ENCODE results near the gene PANK2. TPM values are rescaled to one million over a fixed set of nuclear protein-coding genes. Genes with fewer than 3 reads are reported as not detected.
A peak's percentile ranks its signal among the peaks of the same experiment; 100 is the strongest.
"Not testable (repeated sequence)": the region's sequence is repeated elsewhere in the genome, so short reads cannot be mapped to it uniquely, and the experiment has no call there.

PANK2 gene
- total RNA-seq, 1 donor from 2014 or later = 59.3 TPM

DNA sequence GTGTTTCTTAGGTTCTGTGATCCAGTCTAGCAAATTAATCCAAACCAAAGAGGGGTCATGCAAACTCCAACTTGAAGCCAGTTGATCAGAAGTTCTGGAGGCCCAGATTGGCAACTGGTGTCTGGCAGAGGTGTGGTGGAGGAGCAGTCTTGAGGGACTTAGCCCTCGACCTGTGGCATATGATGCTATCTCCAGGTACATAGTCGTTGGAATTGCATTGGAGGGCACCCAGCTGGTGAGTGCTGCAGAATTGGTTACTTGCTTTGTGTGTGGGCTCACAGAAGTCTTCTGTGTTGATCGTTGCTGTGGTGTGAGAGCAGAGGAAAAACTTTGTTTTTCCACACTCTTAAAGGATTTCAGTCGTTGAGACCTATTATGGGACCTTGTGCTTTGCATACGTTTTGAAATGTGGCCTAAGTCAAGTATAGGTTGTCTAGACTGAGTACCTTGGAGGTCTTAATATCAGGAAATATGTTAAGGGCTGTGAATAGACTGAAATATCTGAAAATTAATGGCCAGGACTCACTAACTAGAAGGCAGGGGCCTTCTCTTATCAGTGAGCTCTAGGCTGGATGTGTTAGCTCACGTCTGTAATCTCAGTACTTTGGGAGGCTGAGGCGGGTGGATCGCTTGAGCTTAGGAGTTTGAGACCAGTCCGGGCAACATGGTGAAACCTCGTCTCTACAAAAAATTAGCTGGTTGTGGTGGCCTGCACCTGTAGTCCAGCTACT is 7.8 kb downstream of the PANK2 start:
- no peak overlapping the region for H3K4me3 ChIP-seq (ENCODE audit: insufficient read depth, low read depth, low read length)
- DNase-seq (ENCODE audit: low read depth) (no peak), FAIRE-seq (no peak)
- H3K4me2 ChIP-seq (ENCODE audit: low read length) = no peak overlapping the region
- Mint-ChIP-seq H3K27ac (ENCODE audit: unreplicated experiment) (no peak overlapping the region), H3K36me3 (ENCODE audit: low read depth, unreplicated experiment) (peaks cover 8% of the 10 kb centered on the region), H3K9me3 (ENCODE audit: unreplicated experiment) (peaks cover 4% of the 10 kb centered on the region), H3K27me3 (ENCODE audit: low read depth, unreplicated experiment) (no peaks in the 10 kb centered on the region), H3K4me1 (ENCODE audit: low read depth, unreplicated experiment) (peaks cover 47% of the 10 kb centered on the region), H3K4me3 (ENCODE audit: unreplicated experiment) (peak overlapping the region; percentile 20)
- no peaks in the 10 kb centered on the region for H3K27me3 ChIP-seq (ENCODE audit: insufficient read depth, low read length)
- no peak overlapping the region for H3K27ac ChIP-seq (ENCODE audit: low read depth, low read length)
- peaks cover 6% of the 10 kb centered on the region for H3K36me3 ChIP-seq (ENCODE audit: insufficient read depth, low read length)
- H3K9ac ChIP-seq (ENCODE audit: low read length) = no peak overlapping the region
- peaks cover 100% of the 10 kb centered on the region for H3K79me2 ChIP-seq (ENCODE audit: insufficient read depth, low read length)
- H3K9me3 ChIP-seq (ENCODE audit: insufficient read depth, low read depth, low read length) = no peaks in the 10 kb centered on the region
- H4K20me1 ChIP-seq (ENCODE audit: insufficient read depth, low read length) = peaks cover 99% of the 10 kb centered on the region
- no peak for TF ChIP-seq EZH2 (IDR thresholded peaks at IDR 0.05; ENCODE audit: insufficient read depth, low read length)
- TF ChIP-seq, protein P1, sequence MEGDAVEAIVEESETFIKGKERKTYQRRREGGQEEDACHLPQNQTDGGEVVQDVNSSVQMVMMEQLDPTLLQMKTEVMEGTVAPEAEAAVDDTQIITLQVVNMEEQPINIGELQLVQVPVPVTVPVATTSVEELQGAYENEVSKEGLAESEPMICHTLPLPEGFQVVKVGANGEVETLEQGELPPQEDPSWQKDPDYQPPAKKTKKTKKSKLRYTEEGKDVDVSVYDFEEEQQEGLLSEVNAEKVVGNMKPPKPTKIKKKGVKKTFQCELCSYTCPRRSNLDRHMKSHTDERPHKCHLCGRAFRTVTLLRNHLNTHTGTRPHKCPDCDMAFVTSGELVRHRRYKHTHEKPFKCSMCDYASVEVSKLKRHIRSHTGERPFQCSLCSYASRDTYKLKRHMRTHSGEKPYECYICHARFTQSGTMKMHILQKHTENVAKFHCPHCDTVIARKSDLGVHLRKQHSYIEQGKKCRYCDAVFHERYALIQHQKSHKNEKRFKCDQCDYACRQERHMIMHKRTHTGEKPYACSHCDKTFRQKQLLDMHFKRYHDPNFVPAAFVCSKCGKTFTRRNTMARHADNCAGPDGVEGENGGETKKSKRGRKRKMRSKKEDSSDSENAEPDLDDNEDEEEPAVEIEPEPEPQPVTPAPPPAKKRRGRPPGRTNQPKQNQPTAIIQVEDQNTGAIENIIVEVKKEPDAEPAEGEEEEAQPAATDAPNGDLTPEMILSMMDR (IDR thresholded peaks at IDR 0.05; ENCODE audit: insufficient read depth, low read depth, low read length) = no peak
- H2AFZ ChIP-seq (ENCODE audit: low read depth, low read length) = no peak overlapping the region
- peaks cover 19% of the 10 kb centered on the region for H3K4me1 ChIP-seq (ENCODE audit: insufficient read depth, low read length)

DNA sequence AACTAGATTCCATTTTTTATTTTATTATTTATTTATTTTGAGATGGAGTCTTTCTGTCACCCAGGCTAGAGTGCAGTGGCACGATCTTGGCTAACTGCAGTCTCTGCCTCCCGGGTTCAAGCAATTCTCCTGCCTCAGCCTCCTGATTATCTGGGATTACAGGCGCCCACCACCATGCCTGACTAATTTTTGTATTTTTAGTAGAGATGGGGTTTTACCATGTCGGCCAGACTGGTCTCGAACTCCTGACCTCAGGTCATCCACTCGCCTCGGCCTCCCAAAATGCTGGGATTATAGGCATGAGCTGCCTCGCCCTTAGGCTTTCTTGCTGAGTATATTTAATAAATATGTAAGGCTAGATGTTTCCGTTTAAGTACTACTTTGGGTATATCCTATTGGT is 9.0 kb downstream of the PANK2 start:
- H3K4me3 Mint-ChIP-seq (ENCODE audit: unreplicated experiment); H3K27ac ChIP-seq (ENCODE audit: low read depth, low read length); FAIRE-seq; H3K27me3 ChIP-seq (ENCODE audit: insufficient read depth, low read length); H3K9me3 Mint-ChIP-seq (ENCODE audit: unreplicated experiment); H3K27me3 Mint-ChIP-seq (ENCODE audit: low read depth, unreplicated experiment); H3K9me3 ChIP-seq (ENCODE audit: insufficient read depth, low read depth, low read length); H3K36me3 Mint-ChIP-seq (ENCODE audit: low read depth, unreplicated experiment); H3K27ac Mint-ChIP-seq (ENCODE audit: unreplicated experiment); H3K36me3 ChIP-seq (ENCODE audit: insufficient read depth, low read length); DNase-seq (ENCODE audit: low read depth); H3K4me3 ChIP-seq (ENCODE audit: insufficient read depth, low read depth, low read length); H3K4me2 ChIP-seq (ENCODE audit: low read length); H3K9ac ChIP-seq (ENCODE audit: low read length); H2AFZ ChIP-seq (ENCODE audit: low read depth, low read length): not testable (repeated sequence)
- Histone ChIP-seq H3K4me1 (ENCODE audit: insufficient read depth, low read length) (peaks cover 12% of the 10 kb centered on the region), H4K20me1 (ENCODE audit: insufficient read depth, low read length) (peaks cover 99% of the 10 kb centered on the region), H3K79me2 (ENCODE audit: insufficient read depth, low read length) (peaks cover 100% of the 10 kb centered on the region)
- peaks cover 40% of the 10 kb centered on the region for H3K4me1 Mint-ChIP-seq (ENCODE audit: low read depth, unreplicated experiment)

DNA sequence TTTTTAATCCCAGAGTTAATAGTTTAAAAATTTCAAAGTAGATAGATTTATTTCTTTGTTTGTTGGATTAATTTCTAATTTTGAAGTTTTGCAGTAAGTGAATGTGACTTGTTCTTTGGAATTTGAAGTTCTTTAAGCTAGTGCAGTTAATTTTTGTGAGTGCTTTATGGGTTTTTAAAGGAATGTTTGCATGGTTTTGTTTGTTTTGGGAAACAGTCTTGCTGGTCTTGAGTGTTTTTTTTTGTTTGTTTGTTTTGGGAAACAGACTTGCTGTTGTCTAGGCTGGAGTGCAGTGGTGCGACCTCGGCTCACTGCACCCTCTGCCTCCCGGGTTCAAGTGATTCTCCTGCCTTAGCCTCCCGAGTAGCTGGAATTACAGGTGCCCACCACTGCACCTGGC is 9.5 kb downstream of the PANK2 start:
- Histone ChIP-seq H4K20me1 (ENCODE audit: insufficient read depth, low read length) (peaks cover 99% of the 10 kb centered on the region), H3K9ac (ENCODE audit: low read length) (no peak overlapping the region), H2AFZ (ENCODE audit: low read depth, low read length) (no peak overlapping the region), H3K27me3 (ENCODE audit: insufficient read depth, low read length) (no peaks in the 10 kb centered on the region), H3K4me3 (ENCODE audit: insufficient read depth, low read depth, low read length) (no peak overlapping the region), H3K36me3 (ENCODE audit: insufficient read depth, low read length) (peaks cover 6% of the 10 kb centered on the region), H3K4me1 (ENCODE audit: insufficient read depth, low read length) (peaks cover 8% of the 10 kb centered on the region), H3K27ac (ENCODE audit: low read depth, low read length) (no peak overlapping the region), H3K4me2 (ENCODE audit: low read length) (peak overlapping the region; percentile 38), H3K79me2 (ENCODE audit: insufficient read depth, low read length) (peaks cover 100% of the 10 kb centered on the region), H3K9me3 (ENCODE audit: insufficient read depth, low read depth, low read length) (no peaks in the 10 kb centered on the region)
- no peaks in the 10 kb centered on the region for H3K27me3 Mint-ChIP-seq (ENCODE audit: low read depth, unreplicated experiment)
- no peak overlapping the region for H3K4me3 Mint-ChIP-seq (ENCODE audit: unreplicated experiment)
- no peak overlapping the region for H3K27ac Mint-ChIP-seq (ENCODE audit: unreplicated experiment)
- peaks cover 36% of the 10 kb centered on the region for H3K4me1 Mint-ChIP-seq (ENCODE audit: low read depth, unreplicated experiment)
- peaks cover 4% of the 10 kb centered on the region for H3K9me3 Mint-ChIP-seq (ENCODE audit: unreplicated experiment)
- H3K36me3 Mint-ChIP-seq (ENCODE audit: low read depth, unreplicated experiment) = peaks cover 8% of the 10 kb centered on the region
- FAIRE-seq (no peak), DNase-seq (ENCODE audit: low read depth) (no peak)
- no peak for TF ChIP-seq EZH2 (IDR thresholded peaks at IDR 0.05; ENCODE audit: insufficient read depth, low read length)
- TF ChIP-seq, protein P1 (IDR thresholded peaks at IDR 0.05; ENCODE audit: insufficient read depth, low read depth, low read length) = no peak
